NCI-H1694 (cell line): ENCODE results near the gene ECHDC3.
"Not testable (repeated sequence)": the region's sequence is repeated elsewhere in the genome, so short reads cannot be mapped to it uniquely, and the experiment has no call there.

Source experiments
- DNase-seq: peaks from one replicate; lab custom pipeline; 2025; lab: John Stamatoyannopoulos, UW

The ECHDC3 gene

GRCh38 chr10:11742009-11742778 lies at the start of gene ECHDC3:
TSS of gene ECHDC3 (plus strand) at chr10:11742382. CDS start at chr10:11742577, 195 bp downstream.
- no peak for DNase-seq

- no peak for DNase-seq
Measured at GRCh38 chr10:11693376-11693775, 48.8 kb upstream of the ECHDC3 start.

- no peak for DNase-seq
Measured at GRCh38 chr10:11695779-11696178, 46.4 kb upstream of the ECHDC3 start.

GRCh38 chr10:11697718-11698527 lies 44.3 kb upstream of the ECHDC3 start:
- no peak for DNase-seq

GRCh38 chr10:11698691-11699549 lies 43.3 kb upstream of the ECHDC3 start:
- DNase-seq, result no peak

GRCh38 chr10:11699550-11700097 lies 42.6 kb upstream of the ECHDC3 start:
- no peak for DNase-seq

GRCh38 chr10:11700539-11700938 lies 41.6 kb upstream of the ECHDC3 start:
- DNase-seq, result no peak

- no peak for DNase-seq
Measured at GRCh38 chr10:11701451-11702095, 40.6 kb upstream of the ECHDC3 start.

GRCh38 chr10:11702264-11702663 lies 39.9 kb upstream of the ECHDC3 start:
- no peak for DNase-seq

GRCh38 chr10:11704092-11704491 lies 38.1 kb upstream of the ECHDC3 start:
- no peak for DNase-seq

GRCh38 chr10:11705722-11706121 lies 36.5 kb upstream of the ECHDC3 start:
- DNase-seq, result no peak

- no peak for DNase-seq
Measured at GRCh38 chr10:11706895-11707567, 35.2 kb upstream of the ECHDC3 start.

GRCh38 chr10:11707624-11708350 lies 34.4 kb upstream of the ECHDC3 start:
- DNase-seq, result no peak

GRCh38 chr10:11708801-11709200 lies 33.4 kb upstream of the ECHDC3 start:
- DNase-seq, result not testable (repeated sequence)

GRCh38 chr10:11712744-11713143 lies 29.4 kb upstream of the ECHDC3 start:
- DNase-seq, result no peak

- no peak for DNase-seq
Measured at GRCh38 chr10:11713186-11713743, 28.9 kb upstream of the ECHDC3 start.

- no peak for DNase-seq
Measured at GRCh38 chr10:11713963-11714362, 28.2 kb upstream of the ECHDC3 start.

GRCh38 chr10:11714750-11715365 lies 27.3 kb upstream of the ECHDC3 start:
- no peak for DNase-seq

- no peak for DNase-seq
Measured at GRCh38 chr10:11715815-11716494, 26.2 kb upstream of the ECHDC3 start.
